SK-N-SH (cell line): ENCODE measurements around the gene CETN3. TPM values are rescaled to one million over a fixed set of nuclear protein-coding genes. Genes with fewer than 3 reads are reported as not detected.
"Not testable (repeated sequence)": the region's sequence is repeated elsewhere in the genome, so short reads cannot be mapped to it uniquely, and the experiment has no call there.

Experiments used
- CTCF ChIA-PET: fragments of 300-600, 350-600 bp; formaldehyde crosslinking; extraction: SDS; loops from one replicate; lab custom pipeline; 2021; lab: Yijun Ruan, JAX
- POLR2A ChIA-PET: fragments of 350-600 bp; sonication (Branson Sonifier 250); formaldehyde crosslinking; extraction: SDS; loops from one replicate; lab custom pipeline; 2020; ENCODE audit warnings: antibody characterized with exemption, inconsistent platforms; lab: Yijun Ruan, JAX
- DNase-seq: peaks from one replicate; pipeline ENCODE4 v3.0.0; 2012
- H2AFZ ChIP-seq: fragments of 200-600 bp; sonication (generic); 2 replicates; pipeline ENCODE4 v1.8.1; 2016; ENCODE audit warnings: antibody characterized with exemption, mild to moderate bottlenecking, low read depth
- H3F3A ChIP-seq: fragments of 200-600 bp; sonication (generic); replicated peaks from 2 replicates; pipeline ENCODE3; 2016; ENCODE audit warnings: antibody characterized with exemption, mild to moderate bottlenecking; ENCODE audit not compliant: insufficient read depth
- H3K27ac ChIP-seq, 2 experiments: fragments of 200-500 bp in 1 of 2; fragments of 200-600 bp in 1 of 2; sonication (Bioruptor generic) in 1 of 2; sonication (generic), shearing (Covaris generic) in 1 of 2; 2 replicates each; pipeline versions ENCODE4 v1.5.1 to v1.6.1; 2014 to 2016; ENCODE audit warnings: low read depth in 2 of 2, inconsistent platforms in 1 of 2, low read length in 1 of 2, mild to moderate bottlenecking in 1 of 2, mixed read lengths in 1 of 2
- H3K27me3 ChIP-seq: fragments of 200-600 bp; sonication (generic), shearing (Covaris generic); 2 replicates; pipeline ENCODE4 v1.6.1; 2016; ENCODE audit warnings: mixed run types; ENCODE audit not compliant: insufficient read depth
- H3K36me3 ChIP-seq, 2 experiments: fragments of 200-500 bp in 1 of 2; fragments of 200-600 bp in 1 of 2; sonication (Bioruptor generic) in 1 of 2; sonication (generic) in 1 of 2; replicated peaks in 1 of 2; 2 replicates each; pipeline versions ENCODE3 to v1.5.1; 2014 to 2016; ENCODE audit warnings: low read length in 1 of 2, mild to moderate bottlenecking in 1 of 2; ENCODE audit not compliant: insufficient read depth in 2 of 2, control insufficient read depth in 1 of 2
- H3K4me1 ChIP-seq, 2 experiments: fragments of 200-500 bp in 1 of 2; fragments of 200-600 bp in 1 of 2; sonication (Bioruptor generic) in 1 of 2; sonication (generic), shearing (Covaris generic) in 1 of 2; 2 replicates each; pipeline versions ENCODE4 v1.5.1 to v1.6.1; 2014 to 2016; ENCODE audit warnings: low read depth in 1 of 2, low read length in 1 of 2, mixed run types in 1 of 2; ENCODE audit not compliant: insufficient read depth in 2 of 2, control insufficient read depth in 1 of 2
- H3K4me2 ChIP-seq: fragments of 200-600 bp; sonication (generic), shearing (Covaris generic); 2 replicates; pipeline ENCODE4 v1.6.1; 2017; ENCODE audit warnings: mixed run types
- H3K4me3 ChIP-seq, 2 experiments: fragments of 200-500 bp in 1 of 2; fragments of 200-600 bp in 1 of 2; sonication (Bioruptor generic) in 1 of 2; sonication (generic), shearing (Covaris generic) in 1 of 2; 2 replicates each; pipeline versions ENCODE4 v1.5.1 to v1.8.1; 2014 to 2016; ENCODE audit warnings: low read depth in 2 of 2, inconsistent platforms in 1 of 2, low read length in 1 of 2, mild to moderate bottlenecking in 1 of 2, mixed read lengths in 1 of 2, moderate library complexity in 1 of 2
- H3K79me2 ChIP-seq: fragments of 200-600 bp; sonication (generic); 2 replicates; pipeline ENCODE4 v1.8.1; 2017; ENCODE audit warnings: mild to moderate bottlenecking; ENCODE audit not compliant: insufficient read depth
- H3K9ac ChIP-seq: fragments of 200-600 bp; sonication (generic); 2 replicates; pipeline ENCODE4 v1.6.1; 2017; ENCODE audit warnings: mixed run types
- H3K9me2 ChIP-seq: fragments of 200-600 bp; sonication (generic); 2 replicates; pipeline ENCODE4 v1.6.1; 2017; ENCODE audit warnings: mixed run types
- H3K9me3 ChIP-seq: fragments of 200-600 bp; sonication (generic); 2 replicates; pipeline ENCODE4 v1.6.1; 2017; ENCODE audit warnings: mixed run types, mild to moderate bottlenecking, moderate library complexity
- H4K20me1 ChIP-seq: fragments of 200-600 bp; sonication (generic); 2 replicates; pipeline ENCODE4 v1.6.1; 2017; ENCODE audit warnings: mild to moderate bottlenecking, mixed run types; ENCODE audit not compliant: insufficient read depth
- EP300 ChIP-seq, 2 experiments: IDR thresholded peaks; 2 replicates each; pipeline versions ENCODE4 v1.4.0 to v1.6.1; 2012; ENCODE audit warnings: borderline replicate concordance in 1 of 2, low read depth in 1 of 2, low read length in 1 of 2
- MXI1 ChIP-seq: IDR thresholded peaks from 2 replicates; pipeline ENCODE4 v1.6.1; 2012; ENCODE audit warnings: mild to moderate bottlenecking, low read depth, low read length, improper control_type of control experiment
- PBX3 ChIP-seq: IDR thresholded peaks from 2 replicates; pipeline ENCODE4; 2012
- SMC3 ChIP-seq: IDR thresholded peaks from 2 replicates; pipeline ENCODE4 v1.6.1; 2012; ENCODE audit warnings: low read depth, low read length, improper control_type of control experiment
- WGBS: methylation state at CpG from one replicate; pipeline ENCODE4 v1.1.6; 2017; ENCODE audit warnings: low lambda C conversion rate; 5-methylcytosine and 5-hydroxymethylcytosine counted together
- polyA plus RNA-seq, 3 experiments: library from polyadenylated mRNA; depleted of rRNA; stranded (reverse); fragments of >200 nt; gene quantifications; 2 replicates each; pipeline ENCODE4 v1.2.3, GENCODE V29; 2012

The CETN3 gene
- polyA plus RNA-seq, 1 of the 3 experiments (the other 2 are of a cell fraction), result 3.6 TPM

GRCh38 chr5:90343731-90344130, 65.8 kb downstream of the CETN3 start:
- H3K4me1 ChIP-seq, H3K9me3 ChIP-seq, H3K27me3 ChIP-seq, H3K9ac ChIP-seq, H4K20me1 ChIP-seq, DNase-seq, H3K4me2 ChIP-seq, POLR2A ChIA-PET, H3K27ac ChIP-seq, H3K4me3 ChIP-seq, H3K9me2 ChIP-seq, H2AFZ ChIP-seq, H3K36me3 ChIP-seq, H3F3A ChIP-seq, H3K79me2 ChIP-seq, CTCF ChIA-PET: not testable (repeated sequence)
- peak in 1 of 2 experiments; percentile 11; a peak in 1 of 4 replicates for TF ChIP-seq EP300 (IDR thresholded peaks at IDR 0.05; ENCODE audit: borderline replicate concordance in 1 of 2, low read depth in 1 of 2, low read length in 1 of 2)
- 43% methylated on average over 6 of the region's 6 CpGs for WGBS

- no peak overlapping the region for H3K9ac ChIP-seq
- no peaks in the 10 kb centered on the region for H3K36me3 ChIP-seq
- no peaks in the 10 kb centered on the region for H3K9me2 ChIP-seq
- no peak for DNase-seq
- no peak overlapping the region for H3K4me3 ChIP-seq
- no peak overlapping the region for H2AFZ ChIP-seq
- WGBS, result 48% methylated on average over 6 of the region's 6 CpGs
- TF ChIP-seq SMC3, result no peak
- TF ChIP-seq EP300 (IDR thresholded peaks at IDR 0.05; ENCODE audit: borderline replicate concordance in 1 of 2, low read depth in 1 of 2, low read length in 1 of 2), result no peak
- TF ChIP-seq MXI1, result no peak
- no peak for TF ChIP-seq PBX3
- TF ChIP-seq, all 33 proteins: peak for 0
- Histone ChIP-seq H3K4me2 (no peak overlapping the region), H3K27ac (no peak overlapping the region), H3K4me1 (peaks cover 0 to 4% of the 10 kb centered on the region in 2 experiments; a peak in 1 of 4 replicates), H3K9me3 (no peaks in the 10 kb centered on the region), H4K20me1 (no peaks in the 10 kb centered on the region), H3K79me2 (no peaks in the 10 kb centered on the region), H3K27me3 (no peaks in the 10 kb centered on the region), H3F3A (no peaks in the 10 kb centered on the region)
- CTCF ChIA-PET, result no interaction called here
- POLR2A ChIA-PET, result no interaction called here
These were observed 67.0 kb downstream of the CETN3 start for GRCh38 chr5:90342576-90342975.

Other genes starting within 250 kb of the CETN3 start
- 2.0 and 3.2 TPM in 2 replicates for gene MBLAC2, start 65.0 kb upstream of the CETN3 start, polyA plus RNA-seq (2012; rRNA removed)
- gene POLR3G, start 65.1 kb upstream of the CETN3 start, polyA plus RNA-seq (2012; rRNA removed), result 16.4 and 17.1 TPM in 2 replicates
- 5.2 and 6.7 TPM in 2 replicates for gene LYSMD3, start 119.8 kb upstream of the CETN3 start, polyA plus RNA-seq (2012; rRNA removed)
- 0.23 and 0.49 TPM in 2 replicates for gene ADGRV1, start 149.0 kb upstream of the CETN3 start, polyA plus RNA-seq (2012; rRNA removed)